K562 (cell line): Measurements from ENCODE around the gene DRD3. TPM values are rescaled to one million over a fixed set of nuclear protein-coding genes. Genes with fewer than 3 reads are reported as not detected.

Source experiments
- ARID3A ChIP-seq: IDR thresholded peaks from 2 replicates; pipeline ENCODE4 v1.6.1; 2012; ENCODE audit warnings: low read depth, low read length, improper control_type of control experiment, borderline replicate concordance
- CEBPG ChIP-seq, 3 experiments: fragments of 200-800 bp in 1 of 3; sonication (Bioruptor generic) in 1 of 3; sonication (generic) in 1 of 3; formaldehyde crosslinking in 1 of 3; IDR thresholded peaks in 2 of 3; conservative IDR thresholded peaks in 1 of 3; 2 replicates each; pipeline versions ENCODE4 v1.6.1 to v1.8.0; 2016 to 2022; ENCODE audit warnings: missing compliant biosample characterization in 2 of 3, missing genetic modification characterization in 2 of 3, mild to moderate bottlenecking in 1 of 3, missing genetic modification reagents in 1 of 3
- CREBBP ChIP-seq: IDR thresholded peaks from one replicate; pipeline ENCODE4 v1.6.1; 2012; ENCODE audit warnings: low read depth, mild to moderate bottlenecking, control low read depth, inconsistent platforms, low read length
- CUX1 ChIP-seq: fragments of 200-800 bp; sonication (Bioruptor generic); IDR thresholded peaks from 2 replicates; pipeline ENCODE4 v1.6.1; 2016; ENCODE audit warnings: missing genetic modification characterization, missing compliant biosample characterization
- GABPA ChIP-seq: fragments of 200-800 bp; sonication (Bioruptor generic); conservative IDR thresholded peaks from 2 replicates; pipeline ENCODE4 v1.6.1; 2016; ENCODE audit warnings: low read depth, missing genetic modification characterization, missing compliant biosample characterization
- JUND ChIP-seq, 2 experiments: IDR thresholded peaks; 2 replicates in 1 of 2; 3 replicates in 1 of 2; pipeline ENCODE4 v1.6.1; 2011; ENCODE audit warnings: borderline replicate concordance in 2 of 2, low read depth in 2 of 2, low read length in 2 of 2, improper control_type of control experiment in 1 of 2, missing biosample characterization in 1 of 2, missing genetic modification characterization in 1 of 2, missing genetic modification reagents in 1 of 2
- MEIS2 ChIP-seq: fragments of 450-650 bp; IDR thresholded peaks from 2 replicates; pipeline ENCODE4 v1.6.1; 2014; ENCODE audit warnings: mild to moderate bottlenecking; ENCODE audit not compliant: partially characterized antibody
- ZNF445 ChIP-seq: fragments of 250-450 bp; sonication (Bioruptor Pico); IDR thresholded peaks from 2 replicates; pipeline ENCODE4 v1.4.0; 2020; ENCODE audit warnings: low read depth, mild to moderate bottlenecking, moderate library complexity
- ZNF589 ChIP-seq: fragments of 200-800 bp; sonication (Bioruptor generic); IDR thresholded peaks from 2 replicates; pipeline ENCODE4 v1.6.1; 2016; ENCODE audit warnings: low read depth, missing genetic modification characterization, missing compliant biosample characterization
- polyA plus RNA-seq, 8 experiments: library from polyadenylated mRNA; depleted of rRNA in 4 of 8; stranded (reverse) in 5 of 8; unstranded in 3 of 8; fragments of >200 nt; fragmentation: Nextera tagmentation in 2 of 8; fragmentation: Illumina TruSeq in 1 of 8; extraction: Ambion mirVana in 2 of 8; extraction: Trizol in 1 of 8; gene quantifications; 2 replicates each; pipeline versions ENCODE4 v1.2.1 to v1.2.3, GENCODE V29; 2011 to 2014; ENCODE audit warnings: inconsistent platforms in 1 of 8, missing spikeins in 1 of 8
- total RNA-seq, 7 experiments: library from RNA; depleted of rRNA in 6 of 7; stranded (reverse); fragments of >200 nt in 6 of 7; fragmentation: Illumina TruSeq in 2 of 7; extraction: Trizol in 2 of 7; gene quantifications; 2 replicates each; pipeline versions ENCODE4 v1.2.1 to v1.2.3, GENCODE V29; 2011 to 2021; ENCODE audit warnings: low replicate concordance in 1 of 7

Gene DRD3
- total and polyA plus RNA-seq, 9 of the 15 experiments (the other 6 are each of a cell fraction or from before 2014, with no cell fraction given) = not detected

GRCh38 chr3:114221165-114221880, 42.5 kb upstream of the DRD3 start (continued):
- no peak for TF ChIP-seq ARID3A
- TF ChIP-seq ZNF589 (CRISPR knock-in tag) = peak; percentile 58
- TF ChIP-seq CREBBP = no peak
- TF ChIP-seq CUX1 (CRISPR knock-in tag) = no peak
- TF ChIP-seq MEIS2 = peak; percentile 30
- TF ChIP-seq GABPA (tag) = peak; percentile 62
- TF ChIP-seq JUND (IDR thresholded peaks at IDR 0.05; ENCODE audit: borderline replicate concordance, low read depth, low read length) = peak; percentile 69
- peak; percentile 54; the same call in 1 of the 3 replicates for TF ChIP-seq JUND (tag; IDR thresholded peaks at IDR 0.05; ENCODE audit: borderline replicate concordance, low read depth, low read length)
- TF ChIP-seq ZNF445 = no peak
- no peak for TF ChIP-seq CEBPG (CRISPR knock-in tag; IDR thresholded peaks at IDR 0.05)
- TF ChIP-seq CEBPG (tag; conservative IDR thresholded peaks at IDR 0.05 in 1 of 2, IDR thresholded peaks at IDR 0.05 in 1 of 2) = peak; percentile 22 to 80; a peak in 3 of 4 replicates
- TF ChIP-seq, all 486 proteins: peak for 9
